Measurements from ENCODE around the gene TNFAIP6.
"Not testable (repeated sequence)": the region's sequence is repeated elsewhere in the genome, so short reads cannot be mapped to it uniquely, and the experiment has no call there.

Gene TNFAIP6

GRCh38 chr2:151357359-151357758 lies at the start of gene TNFAIP6:
TNFAIP6 (plus strand) TSS chr2:151357592; CDS start chr2:151357667, 75 bp downstream.
- no peak for DNase-seq (ENCODE audit: low spot score)

GRCh38 chr2:151310313-151310712 lies 47.1 kb upstream of the TNFAIP6 start:
- DNase-seq (ENCODE audit: low spot score), result not testable (repeated sequence)

- DNase-seq (ENCODE audit: low spot score), result not testable (repeated sequence)
Measured at GRCh38 chr2:151312440-151312839, 45.0 kb upstream of the TNFAIP6 start.

- DNase-seq (ENCODE audit: low spot score), result no peak
Measured at GRCh38 chr2:151315381-151315903, 42.0 kb upstream of the TNFAIP6 start.

- DNase-seq (ENCODE audit: low spot score), result no peak
Measured at GRCh38 chr2:151325581-151326095, 31.8 kb upstream of the TNFAIP6 start.

- no peak for DNase-seq (ENCODE audit: low spot score)
Measured at GRCh38 chr2:151326554-151326953, 30.8 kb upstream of the TNFAIP6 start.

GRCh38 chr2:151329998-151330397 lies 27.4 kb upstream of the TNFAIP6 start:
- DNase-seq (ENCODE audit: low spot score), result no peak

- no peak for DNase-seq (ENCODE audit: low spot score)
Measured at GRCh38 chr2:151333083-151333482, 24.3 kb upstream of the TNFAIP6 start.

- DNase-seq (ENCODE audit: low spot score), result no peak
Measured at GRCh38 chr2:151334082-151334815, 23.1 kb upstream of the TNFAIP6 start.

GRCh38 chr2:151336863-151337371 lies 20.5 kb upstream of the TNFAIP6 start:
- DNase-seq (ENCODE audit: low spot score), result no peak

- DNase-seq (ENCODE audit: low spot score), result no peak
Measured at GRCh38 chr2:151337643-151338042, 19.7 kb upstream of the TNFAIP6 start.

GRCh38 chr2:151338115-151338514 lies 19.3 kb upstream of the TNFAIP6 start:
- no peak for DNase-seq (ENCODE audit: low spot score)

GRCh38 chr2:151343073-151343472 lies 14.3 kb upstream of the TNFAIP6 start:
- DNase-seq (ENCODE audit: low spot score), result no peak

GRCh38 chr2:151344191-151344590 lies 13.2 kb upstream of the TNFAIP6 start:
- DNase-seq (ENCODE audit: low spot score), result not testable (repeated sequence)

- no peak for DNase-seq (ENCODE audit: low spot score)
Measured at GRCh38 chr2:151344906-151345305, 12.5 kb upstream of the TNFAIP6 start.

GRCh38 chr2:151347294-151347693 lies 10.1 kb upstream of the TNFAIP6 start:
- no peak for DNase-seq (ENCODE audit: low spot score)

- DNase-seq (ENCODE audit: low spot score), result no peak
Measured at GRCh38 chr2:151347906-151348305, 9.5 kb upstream of the TNFAIP6 start.

GRCh38 chr2:151350579-151351195 lies 6.7 kb upstream of the TNFAIP6 start:
- DNase-seq (ENCODE audit: low spot score), result no peak

GRCh38 chr2:151353995-151354394 lies 3.4 kb upstream of the TNFAIP6 start:
- DNase-seq (ENCODE audit: low spot score), result no peak

GRCh38 chr2:151354807-151355206 lies 2.6 kb upstream of the TNFAIP6 start:
- no peak for DNase-seq (ENCODE audit: low spot score)

GRCh38 chr2:151358166-151358970 lies 976 bp downstream of the TNFAIP6 start:
- DNase-seq (ENCODE audit: low spot score), result no peak
